Immature natural killer cell (primary cell): ENCODE results near the gene PIEZO1. TPM values are rescaled to one million over a fixed set of nuclear protein-coding genes. Genes with fewer than 3 reads are reported as not detected.
"Not testable (repeated sequence)": the region's sequence is repeated elsewhere in the genome, so short reads cannot be mapped to it uniquely, and the experiment has no call there.

Experiments
- DNase-seq, 3 donors: peaks; one replicate each; pipeline ENCODE4 v3.0.0; 2022; ENCODE audit warnings: mixed read lengths in 1 of 3
- H3K27ac Mint-ChIP-seq, 6 donors: one replicate each; pipeline ENCODE4 v1.8.0; 2020; ENCODE audit warnings: mixed read lengths in 6 of 6, mild to moderate bottlenecking in 5 of 6, inconsistent platforms in 4 of 6, moderate library complexity in 3 of 6
- H3K27me3 Mint-ChIP-seq, 3 donors: one replicate each; pipeline ENCODE4 v1.8.0; 2020 to 2021; ENCODE audit warnings: low read depth in 3 of 3, mild to moderate bottlenecking in 3 of 3, mixed read lengths in 3 of 3, moderate library complexity in 3 of 3, inconsistent platforms in 1 of 3
- H3K36me3 Mint-ChIP-seq, 3 donors: one replicate each; pipeline ENCODE4 v1.8.0; 2020; ENCODE audit warnings: mixed read lengths in 3 of 3, inconsistent platforms in 2 of 3, mild to moderate bottlenecking in 2 of 3
- H3K4me1 Mint-ChIP-seq, 2 donors: one replicate each; pipeline ENCODE4 v1.8.0; 2020; ENCODE audit warnings: inconsistent platforms in 2 of 2, mild to moderate bottlenecking in 2 of 2, mixed read lengths in 2 of 2, moderate library complexity in 1 of 2
- H3K4me3 Mint-ChIP-seq, 5 donors: one replicate each; pipeline ENCODE4 v1.8.0; 2020; ENCODE audit warnings: mild to moderate bottlenecking in 5 of 5, mixed read lengths in 5 of 5, inconsistent platforms in 3 of 5, moderate library complexity in 3 of 5
- H3K9me3 Mint-ChIP-seq, 6 donors: one replicate each; pipeline ENCODE4 v1.8.0; 2020; ENCODE audit warnings: mild to moderate bottlenecking in 6 of 6, mixed read lengths in 6 of 6, inconsistent platforms in 4 of 6, moderate library complexity in 3 of 6
- polyA plus RNA-seq, 3 donors: library from polyadenylated mRNA; unstranded; fragments of 300-500 nt; fragmentation: Illumina TruSeq; gene quantifications; one replicate each; pipeline ENCODE4 v1.2.3, GENCODE V29; 2021

Gene PIEZO1
- polyA plus RNA-seq, 3 donors from 2014 or later = 5.2 to 41.2 (median 13.1) TPM

DNA sequence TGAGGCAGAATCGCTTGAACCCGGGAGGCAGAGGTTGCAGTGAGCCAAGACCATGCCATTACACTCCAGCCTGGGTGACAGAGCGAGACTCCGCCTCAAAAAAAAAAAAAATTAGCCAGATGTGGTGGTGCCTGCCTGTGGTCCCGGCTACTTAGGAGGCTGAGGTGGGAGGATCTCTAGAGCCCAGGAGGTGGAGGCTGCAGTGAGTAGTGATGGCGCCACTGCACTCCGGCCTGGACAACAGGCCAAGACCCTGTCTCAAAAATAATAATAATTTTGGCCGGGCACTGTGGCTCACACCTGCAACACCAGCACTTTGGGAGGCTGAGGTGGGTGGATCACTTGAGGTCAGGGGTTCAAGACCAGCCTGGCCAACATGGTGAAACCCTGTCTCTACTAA, 3.7 kb upstream of the PIEZO1 start:
- H3K27ac Mint-ChIP-seq, H3K4me3 Mint-ChIP-seq: not testable (repeated sequence)
- H3K4me1 Mint-ChIP-seq = peaks cover 32 to 34% of the 10 kb centered on the region in 2 donors

DNA sequence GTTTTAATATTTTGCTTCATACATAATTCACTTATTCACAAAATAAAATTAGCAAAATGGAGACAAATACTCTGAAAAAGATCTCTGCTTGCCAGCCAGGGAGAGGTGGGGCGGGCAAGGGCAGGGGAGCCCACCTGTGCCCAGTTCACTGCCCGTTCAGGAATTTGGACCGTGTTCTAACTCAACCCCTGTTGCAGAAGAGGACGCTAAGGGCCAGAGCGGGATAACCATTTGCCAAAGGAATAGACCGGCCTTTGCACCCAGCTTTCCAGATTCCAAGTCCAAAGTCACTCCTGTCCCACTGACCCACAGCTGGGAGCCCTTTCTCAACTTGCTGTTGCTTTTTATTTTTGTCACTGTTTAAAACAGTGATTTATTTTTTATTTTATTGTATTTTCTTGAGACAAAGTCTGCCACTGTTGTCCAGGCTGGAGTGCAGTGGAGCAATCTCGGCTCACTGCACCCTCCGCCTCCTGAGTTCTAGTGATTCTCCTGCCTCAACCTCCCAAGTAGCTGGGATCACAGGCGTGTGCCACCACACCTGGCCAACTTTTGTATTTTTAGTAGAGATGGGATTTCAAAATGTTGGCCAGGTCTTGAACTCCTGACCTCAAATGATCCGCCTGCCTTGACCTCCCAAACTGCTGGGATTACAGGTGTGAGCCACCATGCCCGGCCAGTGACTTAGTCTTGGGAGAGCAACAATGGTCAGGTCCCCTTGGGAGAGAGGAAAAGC, 2.7 kb upstream of the PIEZO1 start:
- Mint-ChIP-seq H3K9me3 (no peaks in the 10 kb centered on the region), H3K27ac (peak overlapping the region in 1 of 6 donors; percentile 16), H3K4me1 (peaks cover 38 to 39% of the 10 kb centered on the region in 2 donors), H3K27me3 (peaks cover 0 to 7% (median 2%) of the 10 kb centered on the region in 3 donors), H3K4me3 (peak overlapping the region in 1 of 5 donors; percentile 36), H3K36me3 (no peaks in the 10 kb centered on the region)
- DNase-seq = no peak

More for the DNA sequence above, 3.7 kb upstream of the PIEZO1 start:
- DNase-seq, H3K36me3 Mint-ChIP-seq, H3K27me3 Mint-ChIP-seq, H3K9me3 Mint-ChIP-seq: not testable (repeated sequence)

DNA sequence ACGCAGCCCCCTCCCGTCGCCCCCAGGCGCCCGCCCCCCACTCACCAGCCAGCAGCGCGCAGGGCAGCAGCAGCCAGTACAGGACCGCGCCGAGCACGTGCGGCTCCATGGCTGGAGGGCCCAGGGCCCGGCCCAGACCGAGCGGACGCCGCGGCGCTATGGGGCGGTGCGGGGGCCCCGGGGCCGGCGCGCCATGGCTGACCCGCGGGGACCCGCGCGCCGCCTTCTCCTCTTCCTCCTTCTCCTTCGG, 239 bp downstream of the PIEZO1 start:
- H3K27me3 Mint-ChIP-seq = peaks cover 1 to 5% (median 2%) of the 10 kb centered on the region in 3 donors
- no peaks in the 10 kb centered on the region for H3K36me3 Mint-ChIP-seq
- DNase-seq = no peak
- peaks cover 47% of the 10 kb centered on the region in 2 donors for H3K4me1 Mint-ChIP-seq
- H3K9me3 Mint-ChIP-seq = no peaks in the 10 kb centered on the region
- H3K27ac Mint-ChIP-seq = no peak overlapping the region
- H3K4me3 Mint-ChIP-seq = peak overlapping the region in 1 of 5 donors; percentile 87

DNA sequence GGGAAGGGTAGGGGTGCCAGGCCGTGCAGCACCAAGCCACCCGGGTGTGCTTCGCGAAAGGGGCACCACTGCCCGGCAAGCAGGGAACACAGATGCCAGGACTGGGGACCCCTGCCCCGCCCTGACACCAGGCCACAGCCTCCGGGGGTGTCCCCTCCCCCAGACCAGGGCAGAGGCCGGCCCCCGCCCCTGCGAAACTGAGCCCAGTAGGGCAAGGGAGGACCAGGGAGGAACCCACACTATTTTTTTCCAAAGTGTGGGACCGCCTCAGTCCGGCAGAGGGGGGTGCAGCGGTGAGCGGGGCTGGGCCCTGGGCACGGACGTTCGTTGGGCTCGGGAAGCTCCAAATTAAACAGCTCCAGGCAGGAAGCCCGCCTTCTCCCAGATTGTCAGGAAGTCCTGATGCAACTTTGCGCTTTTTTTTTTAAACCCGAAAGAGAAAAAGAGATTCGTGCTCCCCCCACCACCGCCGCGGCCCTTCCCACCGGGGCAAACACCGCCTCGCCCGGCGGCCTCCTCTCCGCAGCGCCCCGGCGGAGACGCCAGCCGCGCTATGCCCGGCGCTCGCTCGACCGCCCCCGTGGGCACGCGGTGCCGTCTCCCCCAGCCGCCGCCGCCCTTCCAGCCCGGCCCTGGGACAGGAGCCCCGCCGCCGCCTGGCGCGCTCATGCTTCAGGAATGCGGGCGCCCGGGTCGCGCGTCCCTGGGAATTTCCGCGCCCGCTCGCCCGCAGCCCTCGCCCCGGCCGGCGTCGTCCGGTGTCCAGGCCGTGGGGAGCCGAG, 755 bp downstream of the PIEZO1 start:
- peak overlapping the region; percentile 79 to 87 (median 86) for H3K4me3 Mint-ChIP-seq
- peak; percentile 47 to 55 (median 51) for DNase-seq
- no peaks in the 10 kb centered on the region for H3K9me3 Mint-ChIP-seq
- H3K27ac Mint-ChIP-seq = peak overlapping the region; percentile 35 to 96 (median 86)
- no peaks in the 10 kb centered on the region for H3K36me3 Mint-ChIP-seq
- peaks cover 43 to 47% of the 10 kb centered on the region in 2 donors for H3K4me1 Mint-ChIP-seq
- H3K27me3 Mint-ChIP-seq = peaks cover 1 to 5% (median 2%) of the 10 kb centered on the region in 3 donors

DNA sequence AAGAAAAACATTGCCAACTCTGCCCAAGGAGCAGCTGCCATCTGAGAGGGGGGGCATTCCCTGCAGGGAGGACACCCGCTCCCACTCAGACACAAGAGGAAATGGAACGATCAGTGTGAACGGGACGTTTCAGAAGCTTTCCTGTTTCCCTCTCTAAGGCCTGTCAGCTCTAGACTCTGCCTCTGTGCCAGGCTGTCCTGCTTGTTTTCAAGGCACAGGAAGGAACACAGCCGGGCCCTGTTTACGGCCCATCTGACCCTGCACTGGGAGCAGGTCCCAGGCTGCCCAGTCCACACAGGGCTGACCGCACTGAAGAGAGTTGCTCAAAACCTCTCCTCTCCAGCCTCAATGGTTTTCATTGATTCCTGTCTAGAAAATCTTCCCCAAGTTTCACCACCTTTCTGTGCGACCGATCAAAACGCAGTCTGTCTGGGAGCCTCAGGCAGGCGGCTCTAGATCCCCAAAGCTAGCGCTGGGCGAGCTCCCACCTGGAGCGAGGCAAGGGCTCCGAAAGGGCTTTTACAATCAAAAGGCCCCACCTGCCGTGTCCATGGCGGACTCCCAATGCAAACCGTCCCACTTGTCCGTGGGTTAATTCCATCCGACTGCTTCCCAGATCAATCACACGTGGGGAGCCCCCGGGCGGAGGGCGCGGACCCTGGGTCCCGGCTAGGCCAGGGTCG, 1.5 kb downstream of the PIEZO1 start:
- no peaks in the 10 kb centered on the region for H3K36me3 Mint-ChIP-seq
- peaks cover 43 to 50% of the 10 kb centered on the region in 2 donors for H3K4me1 Mint-ChIP-seq
- no peaks in the 10 kb centered on the region for H3K9me3 Mint-ChIP-seq
- H3K4me3 Mint-ChIP-seq = peak overlapping the region; percentile 69 to 87 (median 80)
- peak overlapping the region; percentile 87 to 96 (median 94) for H3K27ac Mint-ChIP-seq
- peaks cover 2 to 5% (median 2%) of the 10 kb centered on the region in 3 donors for H3K27me3 Mint-ChIP-seq
- no peak for DNase-seq

DNA sequence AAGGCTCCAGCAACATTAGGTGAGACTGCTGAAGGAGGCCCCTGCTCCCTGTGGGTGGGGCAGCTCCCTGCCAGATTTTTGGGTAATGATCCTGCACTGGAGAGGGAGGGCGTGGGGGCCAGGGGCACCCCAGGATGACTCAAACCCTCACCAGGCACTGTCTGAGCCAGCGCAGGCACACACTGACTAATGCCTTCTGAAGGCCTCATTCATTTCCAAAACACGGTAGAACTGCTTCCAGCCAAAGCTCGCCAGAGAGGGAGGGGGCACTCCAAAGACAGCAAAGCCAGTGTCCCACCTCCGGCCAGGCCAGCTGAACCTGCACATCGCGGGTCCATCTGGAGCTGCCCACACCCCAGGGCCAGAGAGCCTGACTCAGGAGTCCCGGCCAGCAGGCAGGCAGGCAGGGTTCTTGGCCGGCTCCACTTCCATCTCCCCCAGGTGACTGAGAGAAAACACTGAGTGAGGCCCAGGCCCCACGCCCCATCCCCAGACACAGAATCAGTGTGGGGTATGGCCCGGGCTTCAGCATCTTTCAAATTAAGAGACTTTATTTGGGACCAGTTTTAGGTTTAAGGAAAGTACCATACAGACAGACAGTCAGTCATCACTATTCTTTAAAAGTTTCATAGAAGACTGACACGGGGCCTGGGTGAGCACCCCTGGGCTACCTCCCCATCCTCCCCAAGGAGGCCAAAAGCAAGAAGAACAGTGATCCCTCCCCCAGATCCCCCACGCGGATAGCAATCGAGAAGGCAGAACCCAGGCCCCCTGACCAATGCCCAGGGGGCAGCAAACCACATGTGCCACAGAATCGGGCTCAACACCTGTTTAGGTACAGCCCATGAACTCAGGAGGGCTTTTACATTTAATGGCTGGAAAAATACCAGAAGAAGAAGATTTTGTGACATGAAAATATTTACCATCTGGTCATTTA, 2.3 kb downstream of the PIEZO1 start:
- Mint-ChIP-seq H3K9me3 (no peaks in the 10 kb centered on the region), H3K4me3 (peak overlapping the region; percentile 69 to 87 (median 80)), H3K27ac (peak overlapping the region; percentile 87 to 96 (median 94)), H3K27me3 (peaks cover 2 to 5% (median 3%) of the 10 kb centered on the region in 3 donors), H3K4me1 (peaks cover 51 to 56% of the 10 kb centered on the region in 2 donors), H3K36me3 (no peaks in the 10 kb centered on the region)
- no peak for DNase-seq

DNA sequence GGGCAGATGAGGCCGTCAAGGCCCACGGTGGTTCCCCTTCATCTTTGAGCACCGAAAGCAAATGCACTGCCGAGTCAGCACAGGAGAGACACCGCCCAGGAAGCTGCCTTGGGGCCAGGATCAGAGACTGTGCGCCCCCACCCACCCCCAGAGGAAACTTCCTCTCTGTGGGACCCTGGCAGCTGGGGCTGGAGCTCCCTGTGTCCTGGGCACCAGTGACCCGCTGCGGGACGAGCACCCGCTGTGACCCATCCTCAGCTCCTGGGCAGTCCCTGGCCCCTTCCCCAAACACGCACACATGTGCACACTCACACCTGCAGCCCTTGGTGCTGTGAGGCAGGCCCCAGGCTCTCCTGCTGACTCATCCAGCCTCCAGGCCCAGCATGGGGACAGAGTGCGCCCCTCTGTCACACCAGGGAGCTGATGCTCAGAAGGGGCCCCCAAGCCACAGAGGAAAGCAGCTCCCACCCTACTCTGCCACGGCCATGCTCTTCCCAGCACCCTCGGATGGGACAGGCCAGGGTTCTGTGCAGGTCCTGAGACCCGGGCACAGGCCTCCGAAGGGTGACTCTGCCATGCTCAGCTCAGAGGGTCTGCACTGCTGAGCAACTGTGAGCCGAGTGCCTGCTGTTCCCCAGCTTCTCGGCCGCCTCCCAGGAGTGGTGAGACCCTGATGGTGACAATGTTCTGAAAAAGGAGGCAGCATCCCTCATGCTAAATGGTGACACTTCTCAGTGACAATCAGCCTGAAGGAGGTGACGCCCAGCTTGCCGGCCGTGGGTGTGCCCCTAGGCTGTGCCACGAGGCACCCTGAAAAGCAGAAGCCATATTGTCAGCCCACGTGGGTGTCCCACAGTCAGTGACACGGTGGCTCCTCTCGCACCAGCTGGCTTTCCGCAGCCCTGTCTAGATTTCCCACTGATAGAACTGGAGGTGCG, 3.6 kb downstream of the PIEZO1 start:
- Mint-ChIP-seq H3K4me1 (peaks cover 59 to 61% of the 10 kb centered on the region in 2 donors), H3K27me3 (peaks cover 2 to 5% (median 3%) of the 10 kb centered on the region in 3 donors), H3K36me3 (no peaks in the 10 kb centered on the region), H3K4me3 (peak overlapping the region; percentile 69 to 87 (median 70)), H3K27ac (peak overlapping the region; percentile 87 to 96 (median 94)), H3K9me3 (no peaks in the 10 kb centered on the region)
- DNase-seq = peak in 2 of 3 donors; percentile 43 to 52

DNA sequence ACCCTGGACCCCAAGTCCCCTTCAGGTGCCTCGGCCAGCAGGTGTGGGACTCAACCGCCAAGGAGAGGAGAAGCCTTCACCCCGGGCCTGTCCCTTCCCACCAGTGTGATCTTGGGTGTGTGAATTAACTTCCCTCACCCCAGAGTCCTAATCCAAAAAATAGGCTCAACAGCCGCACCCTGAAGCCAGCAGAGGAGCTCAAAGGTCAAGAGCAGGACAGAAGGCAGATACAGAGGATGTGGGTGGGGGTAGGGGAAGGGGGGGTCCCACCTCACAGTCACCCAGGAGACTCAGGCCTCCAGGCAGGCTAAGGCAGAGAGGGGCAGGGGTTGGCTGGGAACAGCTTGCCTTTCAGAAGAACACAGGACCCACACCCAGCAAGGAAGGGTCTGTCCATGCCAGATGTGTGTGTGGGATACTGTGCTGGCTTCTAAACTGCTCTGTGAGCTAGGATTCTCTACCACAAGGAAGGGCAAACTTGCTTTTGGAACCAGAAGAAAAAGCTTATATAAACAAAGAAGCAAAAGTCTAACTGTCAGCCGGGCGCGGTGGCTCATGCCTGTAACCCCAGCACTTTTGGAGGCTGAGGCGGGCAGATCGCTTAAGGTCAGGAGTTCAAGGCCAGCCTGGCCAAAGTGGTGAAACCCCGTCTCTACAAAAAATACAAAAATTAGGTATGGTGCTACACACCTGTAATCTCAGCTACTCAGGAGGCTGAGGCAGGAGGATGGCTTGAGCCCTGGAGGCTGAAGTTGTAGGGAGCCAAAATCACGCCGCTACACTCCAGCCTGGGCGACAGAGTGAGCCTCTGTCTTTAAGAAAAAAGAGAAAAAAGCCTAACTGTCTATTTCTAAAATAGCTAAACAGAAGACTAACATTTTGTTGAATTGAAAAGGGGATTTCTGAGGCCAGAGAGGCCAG, 4.6 kb downstream of the PIEZO1 start:
- peaks cover 59 to 61% of the 10 kb centered on the region in 2 donors for H3K4me1 Mint-ChIP-seq
- no peak for DNase-seq
- peaks cover 2 to 5% (median 3%) of the 10 kb centered on the region in 3 donors for H3K27me3 Mint-ChIP-seq
- no peaks in the 10 kb centered on the region for H3K36me3 Mint-ChIP-seq
- H3K9me3 Mint-ChIP-seq = no peaks in the 10 kb centered on the region
- H3K27ac Mint-ChIP-seq = peak overlapping the region; percentile 87 to 96 (median 94)
- H3K4me3 Mint-ChIP-seq = peak overlapping the region; percentile 60 to 87 (median 70)

DNA sequence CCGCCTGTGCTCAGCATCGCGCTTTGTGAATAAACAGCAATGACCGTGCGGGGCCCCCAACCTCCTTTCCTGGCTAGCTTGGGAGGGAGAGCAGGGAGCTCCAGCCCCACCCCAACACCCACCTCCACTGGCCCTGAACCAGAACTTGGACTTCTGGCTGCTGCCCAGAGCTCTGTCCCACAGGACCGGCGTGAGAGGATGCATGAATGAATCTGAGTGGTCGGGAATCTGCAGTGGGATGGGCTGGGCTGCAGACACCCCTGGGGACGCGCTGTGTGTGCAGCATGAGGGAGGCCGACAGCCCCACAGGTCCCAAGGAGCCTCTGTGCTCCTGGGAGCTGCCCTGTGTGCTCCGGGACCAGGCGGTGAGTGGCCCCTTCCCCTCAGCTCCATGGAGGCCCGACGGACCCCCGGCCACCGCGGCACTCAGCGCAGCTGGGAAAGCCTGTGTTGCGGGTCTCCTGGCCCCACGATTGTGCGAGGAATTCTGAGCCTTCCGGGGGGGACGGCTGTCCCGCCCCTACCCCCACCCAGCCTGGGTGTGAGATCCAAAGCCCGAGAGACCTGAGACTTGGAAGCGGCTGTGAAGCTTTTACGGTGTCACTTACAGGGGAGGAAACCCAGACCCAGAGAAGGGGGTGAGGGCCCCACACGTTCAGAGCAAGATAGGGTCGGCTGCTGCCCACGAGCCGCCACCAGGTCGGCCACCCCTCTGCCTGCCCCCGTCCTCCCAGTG, 5.4 kb downstream of the PIEZO1 start:
- H3K4me3 Mint-ChIP-seq = peak overlapping the region in 3 of 5 donors; percentile 56 to 70 (median 69)

DNA sequence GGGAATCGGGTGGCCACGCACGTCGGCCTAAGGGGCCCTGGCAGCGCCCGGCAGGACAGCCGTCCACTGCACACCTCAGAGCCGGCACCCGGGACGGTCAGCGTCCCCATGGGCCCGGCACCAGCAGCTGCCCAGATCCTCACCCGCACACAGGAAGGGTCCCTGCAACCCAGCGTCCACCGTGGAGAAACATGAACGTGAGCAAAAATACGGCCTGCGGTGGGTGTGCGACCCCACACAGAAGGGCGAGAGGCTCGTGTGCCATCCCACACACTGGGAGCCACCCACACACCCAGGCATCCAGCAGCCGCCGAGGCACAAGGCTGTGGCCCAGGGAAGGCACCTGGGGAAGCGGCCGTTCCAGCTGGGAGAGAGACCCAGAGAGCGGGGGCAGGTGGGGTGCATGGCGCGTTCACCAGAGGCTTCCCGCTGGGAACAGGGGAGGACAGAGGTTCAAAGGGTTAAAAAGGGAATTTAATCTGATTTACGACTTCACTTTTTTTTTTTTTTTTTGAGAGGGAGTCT, 6.4 kb downstream of the PIEZO1 start:
- no peak for DNase-seq
- Mint-ChIP-seq H3K4me3 (no peak overlapping the region), H3K27me3 (peaks cover 0 to 3% (median 2%) of the 10 kb centered on the region in 3 donors), H3K4me1 (peaks cover 56 to 65% of the 10 kb centered on the region in 2 donors), H3K9me3 (no peaks in the 10 kb centered on the region), H3K27ac (no peak overlapping the region), H3K36me3 (no peaks in the 10 kb centered on the region)

More for the DNA sequence above, 5.4 kb downstream of the PIEZO1 start:
- Mint-ChIP-seq H3K27me3 (peaks cover 2 to 5% (median 3%) of the 10 kb centered on the region in 3 donors), H3K9me3 (no peaks in the 10 kb centered on the region), H3K4me1 (peaks cover 59 to 63% of the 10 kb centered on the region in 2 donors), H3K36me3 (no peaks in the 10 kb centered on the region), H3K27ac (peak overlapping the region; percentile 87 to 96 (median 94))
- DNase-seq = no peak

DNA sequence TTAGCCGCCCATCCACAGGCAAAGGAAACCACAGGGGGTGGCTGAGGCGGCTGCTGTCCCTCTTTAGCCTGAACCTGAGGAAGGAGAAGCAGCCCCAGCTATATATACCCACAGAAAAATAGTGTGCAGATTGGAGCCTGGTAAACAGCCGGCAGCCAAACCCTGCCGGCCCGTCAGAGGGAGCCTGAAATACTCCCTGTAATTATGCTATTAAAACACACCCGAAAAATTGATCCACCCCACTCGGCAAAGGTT, 6.8 kb downstream of the PIEZO1 start:
- peak overlapping the region in 1 of 5 donors; percentile 13 for H3K4me3 Mint-ChIP-seq
- H3K4me1 Mint-ChIP-seq = peaks cover 52 to 61% of the 10 kb centered on the region in 2 donors
- H3K36me3 Mint-ChIP-seq = no peaks in the 10 kb centered on the region
- H3K9me3 Mint-ChIP-seq = no peaks in the 10 kb centered on the region
- DNase-seq = no peak
- H3K27ac Mint-ChIP-seq = peak overlapping the region in 3 of 6 donors; percentile 17 to 66 (median 57)
- H3K27me3 Mint-ChIP-seq = peaks cover 0 to 3% (median 0%) of the 10 kb centered on the region in 3 donors
